ENCODE data around the gene PLPPR4.

GRCh38 chr1:99232172-99232571, 32.1 kb upstream of the PLPPR4 start:
- TF ChIP-seq CTCF (IDR thresholded peaks at IDR 0.05) (no peak), EZH2 (IDR thresholded peaks at IDR 0.05) (no peak), EZH2phosphoT487 (IDR thresholded peaks at IDR 0.05) (no peak)
